Measurements from ENCODE around the gene OR10V1.
"Not testable (repeated sequence)": the region's sequence is repeated elsewhere in the genome, so short reads cannot be mapped to it uniquely, and the experiment has no call there.

OR10V1 gene

GRCh38 chr11:59708537-59708936, 5.1 kb downstream of the OR10V1 start:
- no peak for DNase-seq

- no peak for DNase-seq
Measured at GRCh38 chr11:59707371-59707770, 6.3 kb downstream of the OR10V1 start.

- DNase-seq: no peak
Measured at GRCh38 chr11:59706518-59707285, 6.9 kb downstream of the OR10V1 start.

- no peak for DNase-seq
Measured at GRCh38 chr11:59705294-59705693, 8.4 kb downstream of the OR10V1 start.

GRCh38 chr11:59703515-59703914, 10.1 kb downstream of the OR10V1 start:
- DNase-seq: not testable (repeated sequence)

- DNase-seq: not testable (repeated sequence)
Measured at GRCh38 chr11:59700157-59700556, 13.5 kb downstream of the OR10V1 start.

GRCh38 chr11:59698506-59698905, 15.1 kb downstream of the OR10V1 start:
- no peak for DNase-seq

- DNase-seq: no peak
Measured at GRCh38 chr11:59692915-59693314, 20.7 kb downstream of the OR10V1 start.

- DNase-seq: no peak
Measured at GRCh38 chr11:59691156-59691555, 22.5 kb downstream of the OR10V1 start.

- DNase-seq: no peak
Measured at GRCh38 chr11:59689015-59689414, 24.6 kb downstream of the OR10V1 start.

- DNase-seq: not testable (repeated sequence)
Measured at GRCh38 chr11:59681260-59681725, 32.4 kb downstream of the OR10V1 start.

- peak; percentile 15 for DNase-seq
Measured at GRCh38 chr11:59680287-59681154, 33.1 kb downstream of the OR10V1 start.

GRCh38 chr11:59679347-59679746, 34.3 kb downstream of the OR10V1 start:
- DNase-seq: no peak

- DNase-seq: no peak
Measured at GRCh38 chr11:59678813-59679165, 34.9 kb downstream of the OR10V1 start.

- no peak for DNase-seq
Measured at GRCh38 chr11:59678118-59678812, 35.4 kb downstream of the OR10V1 start.

GRCh38 chr11:59676205-59676604, 37.4 kb downstream of the OR10V1 start:
- DNase-seq: no peak

GRCh38 chr11:59674291-59674690, 39.4 kb downstream of the OR10V1 start:
- no peak for DNase-seq

GRCh38 chr11:59673291-59673690, 40.4 kb downstream of the OR10V1 start:
- DNase-seq: no peak

GRCh38 chr11:59671471-59671870, 42.2 kb downstream of the OR10V1 start:
- no peak for DNase-seq

- DNase-seq: no peak
Measured at GRCh38 chr11:59669611-59670009, 44.0 kb downstream of the OR10V1 start.

- peak; percentile 97 for DNase-seq
Measured at GRCh38 chr11:59668950-59669610, 44.6 kb downstream of the OR10V1 start, which contains the start of gene PATL1. Gene PATL1 (minus strand): TSS chr11:59669037. CDS start chr11:59668895, 142 bp downstream.

GRCh38 chr11:59668188-59668949, 45.3 kb downstream of the OR10V1 start:
- peak; percentile 29 for DNase-seq
